Measurements from ENCODE around the gene KCNQ4.
A peak's percentile ranks its signal among the peaks of the same experiment; 100 is the strongest.

KCNQ4 gene

DNA sequence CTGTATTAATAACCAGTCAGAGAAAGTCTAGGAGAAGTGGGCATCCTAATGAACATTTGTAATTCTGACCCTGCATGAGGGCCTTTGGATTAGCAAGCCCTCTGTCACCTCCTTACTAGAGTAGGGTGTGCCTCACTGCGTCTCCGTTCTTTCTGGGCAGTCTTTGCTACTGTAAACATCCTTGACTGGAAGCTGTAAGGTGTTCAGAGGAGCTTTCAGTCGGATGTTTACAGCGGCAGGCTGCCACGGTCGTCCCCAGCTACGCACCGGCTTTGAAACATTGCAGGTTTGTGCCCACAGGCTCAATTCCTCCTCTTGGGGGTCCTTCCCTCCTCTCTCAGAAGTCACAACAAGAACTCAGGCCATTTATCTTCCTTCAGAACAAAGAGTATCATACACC is 29.4 kb upstream of the KCNQ4 start:
- no peak for DNase-seq (ENCODE audit: low read depth in 2 of 2)

DNA sequence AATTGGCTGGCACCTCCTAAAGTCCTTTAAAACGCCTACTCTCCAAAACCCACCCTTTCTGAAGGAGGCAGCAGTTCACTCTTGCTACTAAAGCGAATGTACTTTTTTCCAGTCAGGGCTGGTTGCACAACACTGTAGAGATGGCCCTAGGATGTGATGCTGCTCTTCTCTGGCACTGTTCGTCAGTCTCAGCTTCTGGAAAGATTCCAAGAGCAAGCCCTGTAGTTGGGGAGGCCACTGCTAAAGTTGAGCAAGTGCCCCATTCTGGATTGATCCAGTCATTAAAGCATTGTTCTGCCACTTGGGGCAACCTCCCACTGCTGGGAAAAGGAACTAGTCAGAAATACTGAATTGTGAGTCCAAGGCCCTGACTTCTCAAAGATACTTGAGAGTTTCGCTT is 28.5 kb upstream of the KCNQ4 start:
- no peak for DNase-seq (ENCODE audit: low read depth in 2 of 2)

DNA sequence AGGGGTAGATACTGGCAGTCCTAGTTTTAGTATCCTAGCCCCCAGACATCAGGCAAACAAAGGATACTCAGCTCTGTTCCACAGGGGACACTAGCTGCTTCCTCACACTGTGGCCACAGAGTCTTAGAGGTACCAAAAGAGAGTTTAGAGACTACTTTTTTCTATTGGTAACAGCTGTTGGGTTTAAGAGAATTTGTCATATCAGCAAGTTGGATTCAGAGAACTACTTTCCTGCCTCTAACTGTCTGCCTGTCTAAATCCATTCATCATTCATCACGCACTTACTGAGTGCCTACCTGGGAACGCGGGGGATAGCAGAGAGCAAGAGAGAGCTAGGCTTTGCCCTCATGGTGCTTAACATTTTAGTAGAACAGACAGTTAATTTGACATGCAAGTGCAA is 27.1 kb upstream of the KCNQ4 start:
- DNase-seq (ENCODE audit: low read depth in 2 of 2) = no peak

DNA sequence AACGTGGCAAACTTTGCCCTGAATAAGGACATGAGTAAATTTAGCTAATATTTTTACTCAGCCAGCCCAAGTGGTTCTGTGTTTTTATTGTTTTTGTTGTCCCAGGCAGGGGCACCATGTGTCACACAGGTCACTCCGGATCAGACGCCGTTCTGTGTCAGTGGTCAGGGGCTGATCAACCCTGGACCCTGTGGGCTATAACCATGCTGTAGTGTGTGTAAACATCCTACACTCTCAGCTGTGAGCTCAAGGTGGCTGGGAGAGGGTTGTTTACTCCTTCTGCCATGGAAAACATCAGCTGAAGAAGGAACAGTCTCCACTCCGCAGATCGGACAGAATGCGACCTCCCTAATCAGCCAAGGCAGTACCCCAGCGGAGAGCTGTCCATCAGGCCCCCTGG is 26.5 kb upstream of the KCNQ4 start:
- DNase-seq (ENCODE audit: low read depth in 2 of 2) = no peak

DNA sequence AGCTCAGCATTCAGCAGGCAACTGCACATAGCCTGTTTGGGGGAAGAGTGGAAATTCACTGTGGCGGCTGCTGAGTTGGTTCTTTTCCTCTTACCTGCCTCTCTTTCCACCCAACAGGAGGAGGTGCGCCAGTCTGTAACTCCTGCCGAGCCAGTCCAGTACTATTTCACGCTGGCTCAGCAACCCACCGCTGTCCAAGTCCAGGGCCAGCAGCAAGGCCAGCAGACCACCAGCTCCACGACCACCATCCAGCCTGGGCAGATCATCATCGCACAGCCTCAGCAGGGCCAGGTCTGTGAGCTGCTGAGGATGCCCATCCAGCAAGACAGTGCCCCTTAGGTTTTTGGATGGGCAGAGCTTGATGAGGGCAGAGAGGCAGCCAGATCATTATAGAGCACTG is 25.6 kb upstream of the KCNQ4 start:
- DNase-seq (ENCODE audit: low read depth in 2 of 2) = no peak

DNA sequence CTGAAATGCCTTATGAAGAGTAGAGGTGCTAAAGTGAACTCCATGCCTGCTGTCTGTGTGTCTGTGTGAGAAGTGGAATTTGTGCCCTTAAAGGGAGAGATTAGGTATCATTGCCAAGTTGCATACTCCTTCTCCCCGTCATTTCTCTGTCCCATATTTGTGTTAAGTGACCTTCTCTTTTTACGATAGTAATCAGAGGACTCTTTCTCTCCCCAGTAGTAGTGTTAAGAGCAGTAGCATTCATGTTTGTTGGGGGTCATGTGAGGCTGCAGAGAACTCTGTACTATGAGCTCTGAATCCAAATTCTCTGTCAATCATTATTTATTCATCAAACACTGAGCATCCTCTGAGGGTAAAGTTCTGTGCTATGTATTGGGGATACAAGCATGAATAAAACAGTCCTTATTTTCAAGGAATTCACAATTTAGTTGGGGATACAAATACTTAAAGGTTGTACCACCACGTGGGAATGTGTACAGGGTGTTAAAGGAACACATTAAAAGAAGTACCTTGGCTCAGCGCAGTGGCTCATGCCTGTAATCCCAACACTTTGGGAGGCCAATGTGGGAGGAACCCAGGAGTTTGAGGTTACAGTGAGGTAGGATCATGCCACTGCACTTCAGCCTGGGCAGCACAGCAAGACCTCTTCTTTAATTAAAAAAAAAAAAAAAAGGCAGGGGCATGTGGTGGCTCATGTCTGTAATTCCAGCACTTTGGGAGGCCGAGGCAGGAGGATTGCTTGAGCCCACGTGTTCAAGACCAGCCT is 24.8 kb upstream of the KCNQ4 start:
- no peak for DNase-seq (ENCODE audit: low read depth in 2 of 2)

DNA sequence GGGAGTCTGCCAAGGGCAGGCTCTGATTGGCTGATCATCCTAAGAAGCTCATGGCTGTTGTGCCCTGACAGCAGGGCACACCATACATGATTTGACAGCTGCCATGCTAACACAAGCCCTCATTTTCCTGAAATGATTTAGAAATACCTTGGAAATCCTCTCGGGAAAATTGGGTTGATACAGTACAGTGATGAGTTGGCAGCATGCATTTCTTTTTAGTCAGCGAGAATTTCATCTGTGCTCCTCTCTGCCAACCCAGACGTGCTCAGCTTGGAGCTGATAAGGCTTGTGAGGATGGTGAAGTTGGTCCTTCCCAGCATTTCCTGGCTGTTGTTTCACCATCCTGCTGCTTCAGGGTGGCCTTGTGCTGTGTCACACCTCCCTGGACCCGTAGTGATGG is 22.6 kb upstream of the KCNQ4 start:
- DNase-seq (ENCODE audit: low read depth in 2 of 2) = no peak

DNA sequence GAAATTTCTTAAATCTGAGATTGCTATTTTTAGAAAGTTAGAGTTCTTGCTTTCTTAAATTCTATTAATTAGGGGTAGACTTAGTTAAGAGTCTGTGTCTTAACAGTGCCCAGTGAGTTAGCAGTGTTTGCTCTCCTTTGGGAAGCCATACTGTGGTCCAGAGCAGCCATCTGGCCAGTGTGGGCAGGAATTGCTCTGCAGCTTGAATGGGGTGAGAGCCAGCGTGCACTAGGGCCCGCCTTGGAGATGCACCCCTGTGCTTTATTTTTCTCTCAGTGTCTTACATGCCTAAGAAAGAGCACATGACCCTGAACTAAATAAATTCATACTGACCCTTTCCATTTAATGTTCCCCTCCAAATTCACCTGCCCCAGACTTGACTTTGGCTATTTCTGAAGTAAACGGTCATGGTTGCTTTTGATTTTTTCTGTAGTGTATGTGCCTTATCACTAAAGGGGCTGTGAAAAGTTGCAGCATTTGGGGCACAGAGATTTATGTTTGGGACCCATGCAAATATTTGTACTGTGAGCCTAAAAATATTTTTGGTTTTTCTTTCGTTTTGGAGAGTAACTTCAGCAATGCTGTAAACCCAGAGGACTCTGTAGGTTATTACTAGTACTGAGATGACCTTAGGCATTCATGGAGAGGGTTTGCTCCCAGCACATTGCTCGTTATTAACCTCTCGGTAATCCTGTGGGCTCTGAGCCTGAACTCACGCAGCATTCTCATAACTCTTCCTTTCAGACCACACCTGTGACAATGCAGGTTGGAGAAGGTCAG is 21.3 kb upstream of the KCNQ4 start:
- DNase-seq (ENCODE audit: low read depth in 2 of 2) = no peak

DNA sequence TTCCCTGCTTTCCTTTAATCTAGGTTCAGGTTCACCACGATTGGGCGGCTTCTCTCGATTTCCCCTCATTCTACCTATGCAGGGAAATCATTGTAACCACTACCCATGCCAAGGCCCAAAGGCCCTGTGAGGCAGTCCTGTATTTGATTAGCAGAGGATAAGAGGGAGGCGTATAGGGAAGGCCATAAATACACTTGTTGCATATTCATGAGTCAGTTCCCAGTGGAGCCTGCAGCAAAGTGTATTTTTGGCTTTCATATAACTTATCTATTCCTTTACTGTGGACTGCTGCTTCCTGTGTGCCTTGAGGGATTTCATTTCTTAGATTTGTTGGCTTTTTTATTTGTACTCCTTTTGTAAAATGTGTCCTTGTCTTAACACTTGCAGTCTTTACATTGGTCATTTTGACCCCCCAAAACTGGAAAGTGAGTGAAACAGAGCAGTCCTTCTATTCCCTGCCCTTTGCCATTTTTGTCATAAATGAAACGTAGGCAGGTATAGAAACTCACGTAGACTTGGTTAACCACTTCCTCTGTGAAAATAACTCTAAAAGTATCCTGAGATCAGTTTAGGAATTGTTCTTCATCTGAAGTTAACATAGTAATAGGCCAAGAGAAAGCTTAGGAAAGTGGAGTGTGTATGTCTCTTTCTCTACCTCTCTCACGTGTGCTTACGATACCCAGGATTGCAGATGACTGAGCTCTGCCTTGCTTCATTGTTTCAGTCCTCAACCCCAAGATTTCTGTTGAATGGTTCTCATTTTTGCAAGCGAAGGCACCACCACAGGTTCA is 19.6 kb upstream of the KCNQ4 start:
- no peak for DNase-seq (ENCODE audit: low read depth in 2 of 2)

DNA sequence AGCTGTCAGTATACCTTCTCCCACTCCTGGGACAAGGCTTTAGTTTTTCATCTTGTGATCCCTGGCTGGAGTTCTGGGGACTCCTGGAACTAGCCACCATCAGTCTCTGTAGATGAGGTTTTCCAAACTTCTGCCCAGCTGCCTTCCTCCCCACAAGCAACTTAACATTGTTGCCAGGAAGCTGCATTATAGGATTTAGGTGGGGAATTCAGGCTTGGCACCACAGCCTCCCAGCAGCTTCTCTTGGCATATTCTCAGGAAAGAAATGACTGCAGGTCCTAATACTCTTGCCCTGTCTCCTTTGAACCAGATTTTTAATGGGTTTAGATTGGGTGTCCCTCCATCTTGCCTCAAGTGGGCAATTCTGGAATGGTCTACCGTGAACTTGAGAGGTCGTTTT is 18.6 kb upstream of the KCNQ4 start:
- DNase-seq (ENCODE audit: low read depth in 2 of 2) = no peak

DNA sequence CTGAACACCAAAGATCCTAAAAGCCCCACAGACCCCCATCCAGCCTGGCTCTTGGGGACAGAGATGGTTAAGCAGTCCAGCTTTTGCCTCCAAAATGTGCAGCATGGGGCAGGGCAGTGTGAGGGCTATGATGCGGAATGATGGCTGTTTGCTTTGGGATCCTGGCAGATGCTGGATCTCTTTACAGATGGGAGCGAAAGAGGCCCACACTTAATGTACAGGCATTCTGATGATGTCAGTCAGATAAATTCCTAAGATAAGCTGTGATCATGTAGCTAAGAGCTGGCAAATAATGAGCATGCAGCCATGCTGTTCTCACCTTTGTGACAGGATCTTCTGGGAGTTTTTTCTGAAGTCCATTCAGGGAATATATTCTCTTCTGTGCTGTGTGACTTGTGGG is 17.6 kb upstream of the KCNQ4 start:
- no peak for DNase-seq (ENCODE audit: low read depth in 2 of 2)

DNA sequence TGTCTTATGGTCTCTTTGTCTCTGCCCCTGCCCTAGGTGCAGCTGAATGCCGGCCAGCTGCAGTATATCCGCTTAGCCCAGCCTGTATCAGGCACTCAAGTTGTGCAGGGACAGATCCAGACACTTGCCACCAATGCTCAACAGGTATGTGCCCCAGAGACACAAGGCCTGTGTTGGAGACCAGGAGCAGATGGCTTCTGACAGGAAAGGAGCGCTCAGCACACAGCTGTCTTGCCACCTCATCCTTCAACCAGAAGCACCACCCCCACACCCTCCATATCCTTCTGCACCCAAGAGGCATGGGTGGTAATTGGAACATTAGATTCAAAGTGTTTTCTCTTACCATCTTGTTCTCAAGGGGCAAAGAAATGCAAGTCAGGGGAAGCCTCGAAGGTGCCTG is 17.0 kb upstream of the KCNQ4 start:
- no peak for DNase-seq (ENCODE audit: low read depth in 2 of 2)

DNA sequence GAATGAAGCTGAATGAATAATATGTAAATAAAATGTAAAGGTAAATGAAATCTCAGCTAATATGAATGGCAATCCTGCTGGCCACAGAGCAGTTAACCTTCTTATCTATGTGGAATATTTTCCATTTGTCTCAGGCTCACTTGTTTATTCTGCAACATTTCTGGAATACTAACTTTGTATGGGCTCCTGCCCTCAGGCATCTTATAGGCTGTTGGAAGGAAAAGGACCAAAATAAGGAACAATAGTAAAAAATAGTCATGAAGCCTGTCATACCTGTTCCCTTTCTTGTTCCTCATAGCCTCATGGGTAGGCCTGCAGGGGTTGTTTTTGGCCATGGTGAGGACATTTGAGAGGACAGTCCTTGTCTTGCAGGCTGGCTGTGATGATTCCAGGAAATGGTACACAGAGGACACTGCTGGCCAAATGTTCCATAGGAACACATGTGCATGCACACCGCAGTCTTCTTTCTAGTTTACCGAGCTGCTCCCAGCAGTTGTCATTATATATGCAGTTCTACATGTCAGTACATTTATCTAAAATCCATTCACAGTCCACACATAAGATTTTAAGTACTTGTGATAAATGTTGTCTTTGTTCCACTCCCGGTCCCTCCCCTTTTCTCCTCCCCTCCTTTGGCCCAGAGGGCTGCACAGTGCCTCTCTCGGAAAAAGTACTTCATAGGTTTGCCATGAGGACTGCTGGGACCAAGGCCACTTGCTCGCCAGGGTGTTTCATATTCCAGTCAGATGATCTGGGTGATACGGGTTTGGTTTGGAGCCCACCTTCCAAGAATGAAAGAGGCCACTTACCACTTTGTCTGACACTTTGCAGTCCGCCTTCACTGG is 15.2 kb upstream of the KCNQ4 start:
- no peak for DNase-seq (ENCODE audit: low read depth in 2 of 2)

DNA sequence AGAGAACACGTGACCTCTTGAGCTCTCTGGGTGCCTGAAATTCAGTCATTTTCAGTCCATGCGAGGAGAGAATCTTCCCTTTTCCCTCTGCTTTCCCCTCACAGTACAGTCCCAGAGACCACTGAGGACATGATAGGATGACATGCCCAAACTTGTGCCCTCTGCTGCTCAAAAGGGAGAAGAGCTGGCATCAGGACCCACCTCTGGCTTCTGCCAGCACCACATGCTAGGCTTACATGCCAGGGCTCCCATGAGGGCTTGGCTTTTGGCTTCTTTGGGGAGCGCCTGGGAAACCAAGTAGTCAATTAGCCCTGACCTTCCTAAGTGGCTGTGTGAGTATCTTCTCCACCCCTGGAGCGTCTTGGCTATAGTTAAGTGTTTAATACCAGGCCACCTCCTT is 13.8 kb upstream of the KCNQ4 start:
- no peak for DNase-seq (ENCODE audit: low read depth in 2 of 2)

DNA sequence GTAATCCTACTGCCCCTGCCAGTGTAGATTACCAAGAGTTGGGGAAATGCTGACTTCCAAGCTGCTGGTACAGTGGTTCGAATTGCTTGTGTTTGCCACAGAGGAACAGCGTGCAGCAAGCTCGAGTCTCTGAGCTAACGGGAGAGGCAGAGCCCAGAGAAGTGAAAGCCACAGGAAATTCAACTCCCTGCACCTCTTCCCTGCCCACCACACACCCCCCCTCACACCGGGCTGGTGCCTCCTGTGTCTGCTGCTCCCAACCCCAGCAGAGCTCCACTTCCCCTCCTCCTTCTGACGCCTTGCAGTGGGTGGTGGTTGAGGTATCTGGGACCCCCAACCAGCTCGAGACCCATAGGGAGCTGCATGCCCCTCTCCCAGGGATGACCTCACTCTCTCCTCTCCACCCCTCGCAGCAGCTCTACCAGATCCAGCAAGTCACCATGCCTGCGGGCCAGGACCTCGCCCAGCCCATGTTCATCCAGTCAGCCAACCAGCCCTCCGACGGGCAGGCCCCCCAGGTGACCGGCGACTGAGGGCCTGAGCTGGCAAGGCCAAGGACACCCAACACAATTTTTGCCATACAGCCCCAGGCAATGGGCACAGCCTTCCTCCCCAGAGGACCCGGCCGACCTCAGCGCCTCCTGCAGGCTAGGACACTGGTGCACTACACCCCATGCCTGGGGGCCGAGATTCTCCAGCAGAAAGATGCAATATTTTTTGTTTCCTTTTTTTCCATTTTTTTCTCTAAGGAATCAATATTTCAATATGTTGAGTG is 13.1 kb upstream of the KCNQ4 start:
- DNase-seq (ENCODE audit: low read depth in 2 of 2) = no peak

DNA sequence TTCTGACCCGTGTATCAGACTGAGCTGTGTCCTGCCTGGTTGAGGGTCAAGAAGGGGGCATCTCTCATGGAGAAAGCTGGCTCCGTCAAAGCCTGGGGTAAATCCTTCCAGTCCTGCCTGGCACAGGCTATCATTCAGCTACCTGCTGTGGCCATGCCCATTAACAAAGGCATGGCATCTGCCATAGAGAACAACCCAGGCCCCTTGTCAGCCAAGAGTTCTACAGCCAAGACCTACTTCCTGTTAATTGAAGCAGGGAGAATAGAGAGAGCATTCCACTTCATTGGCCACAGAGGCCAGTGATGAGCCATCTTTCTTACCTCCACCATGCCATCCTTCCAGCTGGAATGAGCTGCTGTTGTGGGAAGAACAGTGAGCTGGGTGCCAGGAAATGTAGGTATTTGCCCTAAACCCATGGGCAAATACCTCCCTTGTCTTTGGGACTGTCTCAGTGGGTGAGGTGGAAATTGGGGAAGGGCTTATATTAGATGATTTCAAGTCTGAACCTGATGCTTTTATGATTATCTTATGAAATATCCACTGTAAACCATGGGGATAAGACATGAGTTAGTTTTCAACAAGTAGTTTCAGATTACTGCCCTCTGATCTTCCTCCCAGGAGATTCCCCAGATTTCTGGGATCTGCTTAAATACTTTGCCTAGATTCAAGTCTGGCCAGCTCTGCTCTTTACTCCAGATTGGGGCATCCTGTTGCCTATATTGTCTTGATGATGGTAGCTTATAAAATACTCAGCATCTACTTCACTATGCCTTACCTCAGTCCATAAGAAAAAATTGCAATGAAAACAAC is 11.2 kb upstream of the KCNQ4 start:
- DNase-seq (ENCODE audit: low read depth in 2 of 2) = no peak

DNA sequence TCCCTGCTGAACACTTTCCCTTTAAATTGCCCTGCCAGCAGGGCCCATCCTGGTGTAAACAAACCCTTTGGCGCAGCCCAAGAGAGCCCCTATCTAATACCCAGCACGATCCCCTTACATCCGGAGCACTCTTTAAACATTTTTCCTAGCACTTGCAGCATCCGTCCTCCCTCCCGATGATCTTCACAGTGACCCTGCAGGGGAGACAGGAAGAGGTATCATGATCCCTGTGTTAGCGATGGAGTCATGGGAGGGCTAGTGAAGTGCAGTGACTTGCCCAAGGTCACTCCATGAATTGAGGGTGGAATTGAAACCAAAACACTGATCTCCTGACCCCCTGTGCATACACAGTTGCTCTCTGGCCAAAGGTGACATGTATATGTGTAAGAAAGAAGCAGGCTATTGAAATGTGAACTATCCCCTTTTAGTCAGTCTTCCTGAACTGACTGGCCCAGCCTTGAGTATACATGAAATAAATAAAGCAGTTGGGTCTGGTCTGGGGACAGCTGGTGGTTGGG is 9.8 kb upstream of the KCNQ4 start:
- no peak for DNase-seq (ENCODE audit: low read depth in 2 of 2)

DNA sequence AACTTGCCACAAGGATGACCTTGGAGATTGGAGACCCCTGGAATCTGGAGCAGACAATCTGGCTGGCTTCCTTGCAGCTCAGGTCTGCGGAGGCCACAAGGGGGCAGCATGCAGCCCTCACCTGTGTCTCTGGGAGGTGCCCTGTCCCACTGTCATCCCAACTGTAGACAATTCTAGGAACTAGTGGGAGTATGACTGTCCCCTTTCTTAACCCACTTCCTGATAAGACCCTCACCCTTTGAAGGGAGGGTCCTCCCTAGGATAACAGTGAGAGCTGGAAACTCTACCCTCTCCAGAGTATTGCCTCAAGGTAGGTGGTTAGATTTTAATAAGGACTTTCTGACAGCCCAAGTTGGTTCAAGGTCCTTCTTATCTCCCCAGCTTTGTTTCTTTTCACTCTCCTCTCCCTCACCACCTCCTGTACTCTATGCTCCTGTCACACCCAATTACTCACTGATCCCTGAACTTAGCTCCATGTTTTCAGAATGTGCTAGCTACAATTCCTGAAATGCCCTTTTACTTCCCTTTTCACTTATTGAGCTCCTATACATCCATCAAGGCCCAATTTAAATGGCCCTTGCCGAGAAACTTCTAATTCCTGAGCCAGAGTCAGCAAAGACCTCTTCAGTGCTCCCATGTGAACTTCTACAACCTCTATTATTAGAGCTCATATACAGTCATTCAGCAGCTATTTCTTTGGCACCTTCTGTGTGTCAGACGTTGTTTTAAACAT is 9.2 kb upstream of the KCNQ4 start:
- peak; percentile 30 to 53 for DNase-seq (ENCODE audit: low read depth in 2 of 2)
